Activated CD8-positive, alpha-beta memory T cell treated with anti-CD3 and anti-CD28 coated beads for 4 hours (primary cell): ENCODE results near the gene CLEC4A.
"Not testable (repeated sequence)": the region's sequence is repeated elsewhere in the genome, so short reads cannot be mapped to it uniquely, and the experiment has no call there.

Experiments
- DNase-seq, 2 donors: peaks; one replicate each; pipeline ENCODE4 v3.0.0-alpha.2; 2020; ENCODE audit warnings: low read depth in 2 of 2

The CLEC4A gene

GRCh38 chr12:8134398-8134930 lies 11.0 kb downstream of the CLEC4A start:
- not testable (repeated sequence) for DNase-seq

GRCh38 chr12:8141647-8142046 lies 18.2 kb downstream of the CLEC4A start:
- not testable (repeated sequence) for DNase-seq

- DNase-seq, result no peak
Measured at GRCh38 chr12:8143261-8143660, 19.8 kb downstream of the CLEC4A start.

GRCh38 chr12:8145754-8146441 lies 22.5 kb downstream of the CLEC4A start:
- no peak for DNase-seq

GRCh38 chr12:8146442-8146771 lies 23.0 kb downstream of the CLEC4A start:
- no peak for DNase-seq

GRCh38 chr12:8154526-8154925 lies 31.1 kb downstream of the CLEC4A start:
- no peak for DNase-seq

- DNase-seq, result no peak
Measured at GRCh38 chr12:8156416-8156815, 33.0 kb downstream of the CLEC4A start.

- DNase-seq, result no peak
Measured at GRCh38 chr12:8156845-8157244, 33.4 kb downstream of the CLEC4A start, which contains the start of gene ZNF705A. ZNF705A (plus strand) TSS chr12:8157015; CDS start chr12:8172626, 15,611 bp downstream.

GRCh38 chr12:8157484-8158198 lies 34.2 kb downstream of the CLEC4A start:
- no peak for DNase-seq

GRCh38 chr12:8172911-8173310 lies 49.5 kb downstream of the CLEC4A start:
- DNase-seq, result not testable (repeated sequence)

GRCh38 chr12:8179989-8180585 lies 56.7 kb downstream of the CLEC4A start:
- peak; percentile 43 to 62 for DNase-seq

- not testable (repeated sequence) for DNase-seq
Measured at GRCh38 chr12:8181271-8181670, 57.9 kb downstream of the CLEC4A start.

- not testable (repeated sequence) for DNase-seq
Measured at GRCh38 chr12:8182923-8183322, 59.5 kb downstream of the CLEC4A start.

- not testable (repeated sequence) for DNase-seq
Measured at GRCh38 chr12:8183346-8183745, 59.9 kb downstream of the CLEC4A start.

- DNase-seq, result not testable (repeated sequence)
Measured at GRCh38 chr12:8184206-8184605, 60.8 kb downstream of the CLEC4A start.

GRCh38 chr12:8188088-8188487 lies 64.7 kb downstream of the CLEC4A start:
- DNase-seq, result not testable (repeated sequence)
